ENCODE results near the gene PVALB. TPM values are rescaled to one million over a fixed set of nuclear protein-coding genes. Genes with fewer than 3 reads are reported as not detected.
A peak's percentile ranks its signal among the peaks of the same experiment; 100 is the strongest.

PVALB gene
- total RNA-seq, 2 experiments from 2014 or later: not detected

DNA sequence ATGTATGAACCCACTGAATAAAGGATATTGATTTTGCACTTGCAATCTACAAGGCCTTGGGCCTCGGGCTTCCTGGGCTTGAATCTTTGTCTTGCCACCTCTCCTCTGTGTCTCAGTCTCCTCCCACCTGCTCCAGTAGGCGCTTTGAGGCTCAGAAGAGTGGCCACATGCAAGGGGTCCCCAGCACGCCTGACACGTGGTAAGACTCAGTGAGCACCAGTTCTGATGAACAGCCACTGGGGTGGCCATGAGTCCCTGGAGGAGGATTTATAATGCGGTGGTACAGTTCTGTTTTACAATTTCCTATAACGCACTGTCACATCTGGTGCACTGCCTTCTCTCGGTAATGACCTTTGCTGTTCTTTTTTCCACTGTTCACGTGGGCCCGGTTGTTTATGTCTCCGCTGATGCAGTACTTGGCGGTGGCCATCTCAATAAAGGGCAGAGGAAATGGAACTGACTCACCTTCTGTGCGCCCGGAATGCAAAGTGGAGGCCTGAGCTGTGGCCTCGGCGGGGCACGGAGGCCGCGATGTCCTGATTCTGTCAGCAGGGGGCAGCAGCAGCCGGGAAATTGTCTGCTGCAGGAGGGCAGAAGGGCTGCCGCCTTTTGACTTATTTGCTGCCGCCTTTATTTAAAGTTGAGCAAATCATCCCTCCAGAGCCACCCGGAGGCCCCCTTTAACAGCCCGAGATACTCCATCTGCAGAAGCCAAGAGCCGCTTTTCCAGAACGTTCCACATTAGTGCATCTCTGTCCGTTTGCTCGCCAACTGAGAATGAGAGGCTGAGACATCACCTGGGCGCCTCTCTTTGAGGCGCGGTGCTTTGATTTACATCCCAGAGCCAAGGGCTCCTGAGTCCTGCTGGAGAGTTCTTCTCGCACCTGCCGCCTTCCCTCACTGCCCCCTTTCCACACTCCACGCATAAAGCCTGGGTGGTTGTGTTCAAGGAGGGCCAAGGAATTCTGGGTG is 34.9 kb downstream of the PVALB start:
- ChIA-PET CTCF (ENCODE audit: unreplicated experiment) (interaction anchor here (0.5 kb wide), 1 partner anchor 81 kb away, joined by 4 read pairs; no protein-coding TSS in a partner anchor), POLR2A (no interaction called here)
- H4K20me1 ChIP-seq (ENCODE audit: insufficient read depth, low read length): no peaks in the 10 kb centered on the region
- no peaks in the 10 kb centered on the region for H3K9me2 ChIP-seq (ENCODE audit: insufficient read depth, low read length)
- no peak overlapping the region for H3K27ac ChIP-seq (ENCODE audit: low read depth, low read length, poor library complexity, severe bottlenecking)
- no peaks in the 10 kb centered on the region for H3K79me2 ChIP-seq (ENCODE audit: insufficient read depth, low read depth, low read length)
- no peaks in the 10 kb centered on the region for H3K36me3 ChIP-seq (ENCODE audit: insufficient read depth, low read length)
- peak; percentile 80 for DNase-seq (ENCODE audit: low spot score)
- peak overlapping the region; percentile 89 for H2AFZ ChIP-seq (ENCODE audit: low read length)
- no peak for TF ChIP-seq EZH2phosphoT487 (IDR thresholded peaks at IDR 0.05; ENCODE audit: borderline replicate concordance, low read depth, low read length)
- TF ChIP-seq, protein P1, sequence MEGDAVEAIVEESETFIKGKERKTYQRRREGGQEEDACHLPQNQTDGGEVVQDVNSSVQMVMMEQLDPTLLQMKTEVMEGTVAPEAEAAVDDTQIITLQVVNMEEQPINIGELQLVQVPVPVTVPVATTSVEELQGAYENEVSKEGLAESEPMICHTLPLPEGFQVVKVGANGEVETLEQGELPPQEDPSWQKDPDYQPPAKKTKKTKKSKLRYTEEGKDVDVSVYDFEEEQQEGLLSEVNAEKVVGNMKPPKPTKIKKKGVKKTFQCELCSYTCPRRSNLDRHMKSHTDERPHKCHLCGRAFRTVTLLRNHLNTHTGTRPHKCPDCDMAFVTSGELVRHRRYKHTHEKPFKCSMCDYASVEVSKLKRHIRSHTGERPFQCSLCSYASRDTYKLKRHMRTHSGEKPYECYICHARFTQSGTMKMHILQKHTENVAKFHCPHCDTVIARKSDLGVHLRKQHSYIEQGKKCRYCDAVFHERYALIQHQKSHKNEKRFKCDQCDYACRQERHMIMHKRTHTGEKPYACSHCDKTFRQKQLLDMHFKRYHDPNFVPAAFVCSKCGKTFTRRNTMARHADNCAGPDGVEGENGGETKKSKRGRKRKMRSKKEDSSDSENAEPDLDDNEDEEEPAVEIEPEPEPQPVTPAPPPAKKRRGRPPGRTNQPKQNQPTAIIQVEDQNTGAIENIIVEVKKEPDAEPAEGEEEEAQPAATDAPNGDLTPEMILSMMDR (conservative IDR thresholded peaks at IDR 0.05; ENCODE audit: low read length): peak; percentile 97
- H3K4me3 ChIP-seq (ENCODE audit: low read depth, low read length, poor library complexity, severe bottlenecking): no peak overlapping the region
- H3K4me2 ChIP-seq (ENCODE audit: low read length): peak overlapping the region; percentile 37; the same call in 1 of the 2 replicates
- peaks cover 6% of the 10 kb centered on the region for H3K4me1 ChIP-seq (ENCODE audit: insufficient read depth, low read length, poor library complexity, severe bottlenecking)
- no peaks in the 10 kb centered on the region; the same call in 1 of the 2 replicates for H3K9me3 ChIP-seq (ENCODE audit: low read length)
- BruUV-seq (replicated peaks): no TSS peak
- intact Hi-C loops (cut with micrococcal nuclease; ENCODE audit: unreplicated experiment): loop anchor here (1.0 to 5.0 kb wide), 4 partner anchors 71 to 263 kb away; no protein-coding TSS in a partner anchor

DNA sequence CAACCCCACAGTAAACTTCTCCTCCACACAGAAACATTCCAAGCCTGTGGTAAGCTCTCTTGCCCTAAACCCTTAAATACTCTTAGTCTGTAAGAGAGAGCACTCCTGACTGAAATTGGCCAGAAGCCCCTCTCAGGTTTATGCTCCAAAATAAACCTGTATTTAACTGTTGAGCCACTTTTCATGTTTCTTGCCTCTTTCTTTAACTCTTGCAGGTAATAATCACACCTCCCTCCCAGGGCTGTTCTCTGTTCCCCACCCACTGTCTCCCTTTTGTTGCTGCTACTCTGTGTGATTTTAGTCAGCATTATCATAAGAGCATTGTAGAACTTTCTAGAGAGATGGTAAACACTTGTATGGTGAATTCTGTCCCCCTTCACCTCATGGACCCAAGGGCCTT is 38.8 kb downstream of the PVALB start:
- no peak for TF ChIP-seq EZH2phosphoT487 (IDR thresholded peaks at IDR 0.05; ENCODE audit: borderline replicate concordance, low read depth, low read length)
- TF ChIP-seq, protein P1 (conservative IDR thresholded peaks at IDR 0.05; ENCODE audit: low read length): no peak
- Histone ChIP-seq H3K4me3 (ENCODE audit: low read depth, low read length, poor library complexity, severe bottlenecking) (no peak overlapping the region), H2AFZ (ENCODE audit: low read length) (no peak overlapping the region), H4K20me1 (ENCODE audit: insufficient read depth, low read length) (no peaks in the 10 kb centered on the region), H3K4me2 (ENCODE audit: low read length) (no peak overlapping the region), H3K4me1 (ENCODE audit: insufficient read depth, low read length, poor library complexity, severe bottlenecking) (peaks cover 20% of the 10 kb centered on the region), H3K9me3 (ENCODE audit: low read length) (no peaks in the 10 kb centered on the region; the same call in 1 of the 2 replicates), H3K79me2 (ENCODE audit: insufficient read depth, low read depth, low read length) (no peaks in the 10 kb centered on the region), H3K27ac (ENCODE audit: low read depth, low read length, poor library complexity, severe bottlenecking) (no peak overlapping the region), H3K9me2 (ENCODE audit: insufficient read depth, low read length) (no peaks in the 10 kb centered on the region), H3K36me3 (ENCODE audit: insufficient read depth, low read length) (no peaks in the 10 kb centered on the region)
- no TSS peak for BruUV-seq (replicated peaks)
- DNase-seq (ENCODE audit: low spot score): no peak
- ChIA-PET CTCF (ENCODE audit: unreplicated experiment) (no interaction called here), POLR2A (no interaction called here)
- intact Hi-C loops (cut with micrococcal nuclease; ENCODE audit: unreplicated experiment): no loop called here

Data from OCI-LY7 (cell line).